ENCODE data around the gene OLA1. TPM values are rescaled to one million over a fixed set of nuclear protein-coding genes. Genes with fewer than 3 reads are reported as not detected.
A peak's percentile ranks its signal among the peaks of the same experiment; 100 is the strongest.

The OLA1 gene
- polyA plus RNA-seq, 3 donors, result 24.9 to 72.3 (median 71.9) TPM

- Histone ChIP-seq H4K20me1 (ENCODE audit: insufficient read depth, low read length) (no peaks in the 10 kb centered on the region), H2AFZ (ENCODE audit: insufficient read depth, low read depth, low read length, poor library complexity, severe bottlenecking) (peak overlapping the region; percentile 6), H3K27ac (ENCODE audit: low read depth in 1 of 2, low read length in 2 of 2) (peak overlapping the region; percentile 90 to 98), H3K9me3 (replicated peaks in 1 of 2; ENCODE audit: control insufficient read depth in 1 of 2, insufficient read depth in 1 of 2, low read length in 2 of 2) (no peaks in the 10 kb centered on the region), H3K27me3 (ENCODE audit: control insufficient read depth in 2 of 2, insufficient read depth in 2 of 2, low read length in 2 of 2) (no peaks in the 10 kb centered on the region), H3K4me3 (replicated peaks in 1 of 3; ENCODE audit: low read depth in 2 of 3, low read length in 3 of 3) (peak overlapping the region in 1 of 3 experiments; percentile 42), H3K9ac (ENCODE audit: insufficient read depth, low read length, poor library complexity, severe bottlenecking) (peak overlapping the region; percentile 71), H3K4me1 (ENCODE audit: control insufficient read depth in 1 of 2, insufficient read depth in 2 of 2, low read length in 2 of 2) (peaks cover 82 to 88% of the 10 kb centered on the region in 2 donors), H3K4me2 (replicated peaks; ENCODE audit: extremely low read depth, low read length, poor library complexity, severe bottlenecking) (peak overlapping the region; percentile 45), H3K79me2 (ENCODE audit: insufficient read depth, low read length) (peaks cover under 1% of the 10 kb centered on the region), H3K36me3 (replicated peaks in 1 of 2; ENCODE audit: control insufficient read depth in 1 of 2, insufficient read depth in 2 of 2, low read length in 2 of 2) (no peaks in the 10 kb centered on the region)
- DNase-seq, result no peak
- H3K36me3 Mint-ChIP-seq, result peaks cover 8 to 9% of the 10 kb centered on the region in 2 donors
- peak overlapping the region; percentile 96 to 100 (median 99) for H3K27ac Mint-ChIP-seq
- 84% methylated on average over 3 of the region's 3 CpGs for WGBS (ENCODE audit: insufficient coverage)
- H3K9me3 Mint-ChIP-seq, result peaks cover 0 to 2% (median 0%) of the 10 kb centered on the region in 7 donors
- peaks cover 0 to 5% (median 2%) of the 10 kb centered on the region in 3 donors for H3K27me3 Mint-ChIP-seq (ENCODE audit: low read depth in 3 of 3)
- H3K4me1 Mint-ChIP-seq, result peaks cover 89% of the 10 kb centered on the region
- H3K4me3 Mint-ChIP-seq, result peak overlapping the region in 1 of 2 donors; percentile 75
- intact Hi-C loops (cut with micrococcal nuclease), result loop anchor here in 1 of 2 donors (5.0 kb wide), 1 partner anchor 34 kb away; no protein-coding TSS in a partner anchor
- no peak for TF ChIP-seq CTCF (IDR thresholded peaks at IDR 0.05)
Observed at GRCh38 chr2:174031226-174031625, 217.1 kb downstream of the OLA1 start.

DNA sequence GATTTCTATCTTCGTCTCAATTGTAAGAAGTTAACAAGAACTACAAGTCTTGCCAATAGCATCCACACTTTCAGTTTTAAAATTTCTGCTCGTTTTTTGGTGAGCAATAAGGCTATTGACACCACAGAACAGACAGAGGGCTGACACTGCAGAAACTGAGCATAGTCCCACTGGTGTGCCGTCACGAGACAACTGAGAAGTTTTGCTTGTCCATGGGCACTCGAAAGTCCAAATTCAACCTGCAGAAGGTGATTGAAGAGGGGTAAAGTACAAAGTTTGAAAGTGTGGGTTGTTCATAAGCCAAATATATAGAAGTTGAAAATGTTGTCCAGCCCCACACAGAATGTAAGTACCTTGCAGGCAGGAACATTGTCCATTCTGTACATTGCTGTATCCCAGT, 219.4 kb downstream of the OLA1 start:
- Histone ChIP-seq H2AFZ (ENCODE audit: insufficient read depth, low read depth, low read length, poor library complexity, severe bottlenecking) (no peak overlapping the region), H3K4me3 (replicated peaks in 1 of 3; ENCODE audit: low read depth in 2 of 3, low read length in 3 of 3) (no peak overlapping the region), H3K9ac (ENCODE audit: insufficient read depth, low read length, poor library complexity, severe bottlenecking) (no peak overlapping the region), H4K20me1 (ENCODE audit: insufficient read depth, low read length) (no peaks in the 10 kb centered on the region), H3K9me3 (replicated peaks in 1 of 2; ENCODE audit: control insufficient read depth in 1 of 2, insufficient read depth in 1 of 2, low read length in 2 of 2) (peaks cover 0 to 10% of the 10 kb centered on the region in 2 donors), H3K4me2 (replicated peaks; ENCODE audit: extremely low read depth, low read length, poor library complexity, severe bottlenecking) (no peak overlapping the region), H3K4me1 (ENCODE audit: control insufficient read depth in 1 of 2, insufficient read depth in 2 of 2, low read length in 2 of 2) (peaks cover 85 to 89% of the 10 kb centered on the region in 2 donors), H3K27me3 (ENCODE audit: control insufficient read depth in 2 of 2, insufficient read depth in 2 of 2, low read length in 2 of 2) (no peaks in the 10 kb centered on the region), H3K27ac (ENCODE audit: low read depth in 1 of 2, low read length in 2 of 2) (no peak overlapping the region), H3K79me2 (ENCODE audit: insufficient read depth, low read length) (peaks cover 4% of the 10 kb centered on the region), H3K36me3 (replicated peaks in 1 of 2; ENCODE audit: control insufficient read depth in 1 of 2, insufficient read depth in 2 of 2, low read length in 2 of 2) (no peaks in the 10 kb centered on the region)
- H3K27me3 Mint-ChIP-seq (ENCODE audit: low read depth in 3 of 3), result peaks cover 0 to 5% (median 2%) of the 10 kb centered on the region in 3 donors
- WGBS (ENCODE audit: insufficient coverage), result 67% methylated on average over 4 of the region's 5 CpGs
- H3K36me3 Mint-ChIP-seq, result peaks cover 5 to 8% of the 10 kb centered on the region in 2 donors
- H3K27ac Mint-ChIP-seq, result no peak overlapping the region
- DNase-seq, result no peak
- H3K4me1 Mint-ChIP-seq, result peaks cover 80% of the 10 kb centered on the region
- no peak overlapping the region for H3K4me3 Mint-ChIP-seq
- no peak for TF ChIP-seq CTCF (IDR thresholded peaks at IDR 0.05)
- intact Hi-C loops (cut with micrococcal nuclease), result no loop called here
- peaks cover 0 to 12% (median 10%) of the 10 kb centered on the region in 7 donors for H3K9me3 Mint-ChIP-seq
